OCI-LY7 (cell line): ENCODE results near the gene MMP11. TPM values are rescaled to one million over a fixed set of nuclear protein-coding genes. Genes with fewer than 3 reads are reported as not detected.

Experiments
- BruUV-seq: library from RNA; stranded (reverse); fragments of 400-500 nt; replicated peaks from 2 replicates; lab custom pipeline; 2021; lab: Mats Ljungman, UMichigan
- CTCF ChIA-PET: fragments of 300-600 bp; sonication (Branson Sonifier 250); formaldehyde crosslinking; loops from one replicate; lab custom pipeline; 2022; ENCODE audit warnings: antibody characterized with exemption; ENCODE audit not compliant: unreplicated experiment; lab: Charles Lee
- POLR2A ChIA-PET: fragments of 300-600 bp; sonication (Branson Sonifier 250); formaldehyde crosslinking; loops from one replicate; lab custom pipeline; 2022; ENCODE audit warnings: antibody characterized with exemption; lab: Charles Lee
- DNase-seq: peaks from one replicate; pipeline ENCODE4 v3.0.0-alpha.2; 2015; ENCODE audit warnings: low spot score
- H2AFZ ChIP-seq: fragments of 200-600 bp; sonication (generic), shearing (Covaris generic); 2 replicates; pipeline ENCODE4 v1.6.1; 2014; ENCODE audit warnings: mild to moderate bottlenecking, antibody characterized with exemption, low read length, moderate library complexity
- H3K27ac ChIP-seq: fragments of 200-600 bp; sonication (generic); 2 replicates; pipeline ENCODE4 v1.5.1; 2014; ENCODE audit warnings: mixed run types, low read depth, mild to moderate bottlenecking, moderate library complexity, low read length, inconsistent platforms; ENCODE audit not compliant: poor library complexity, severe bottlenecking
- H3K36me3 ChIP-seq: fragments of 200-600 bp; sonication (generic); 2 replicates; pipeline ENCODE4 v1.6.1; 2014; ENCODE audit warnings: mild to moderate bottlenecking, antibody characterized with exemption, low read length, moderate library complexity, mixed read lengths; ENCODE audit not compliant: insufficient read depth
- H3K4me1 ChIP-seq: fragments of 200-600 bp; sonication (generic); 2 replicates; pipeline ENCODE4 v1.5.1; 2014; ENCODE audit warnings: mild to moderate bottlenecking, low read length; ENCODE audit not compliant: insufficient read depth, poor library complexity, severe bottlenecking
- H3K4me2 ChIP-seq: fragments of 200-600 bp; sonication (generic); 2 replicates; pipeline ENCODE4 v1.6.1; 2014; ENCODE audit warnings: mild to moderate bottlenecking, low read length
- H3K4me3 ChIP-seq: fragments of 200-600 bp; sonication (generic); 2 replicates; pipeline ENCODE4 v1.5.1; 2014; ENCODE audit warnings: mild to moderate bottlenecking, low read depth, low read length; ENCODE audit not compliant: poor library complexity, severe bottlenecking
- H3K79me2 ChIP-seq: fragments of 200-600 bp; sonication (generic); 2 replicates; pipeline ENCODE4 v1.6.1; 2016; ENCODE audit warnings: low read depth, mild to moderate bottlenecking, low read length, moderate library complexity, mixed read lengths; ENCODE audit not compliant: insufficient read depth
- H3K9me2 ChIP-seq: fragments of 200-600 bp; sonication (generic); 2 replicates; pipeline ENCODE4 v1.6.1; 2016; ENCODE audit warnings: mild to moderate bottlenecking, low read length, mixed read lengths; ENCODE audit not compliant: insufficient read depth
- H3K9me3 ChIP-seq: fragments of 200-600 bp; sonication (generic); 2 replicates; pipeline ENCODE4 v1.6.1; 2014; ENCODE audit warnings: mild to moderate bottlenecking, mixed run types, low read length, mixed read lengths
- H4K20me1 ChIP-seq: fragments of 200-600 bp; sonication (generic); 2 replicates; pipeline ENCODE4 v1.6.1; 2014; ENCODE audit warnings: mild to moderate bottlenecking, antibody characterized with exemption, low read length, moderate library complexity, mixed read lengths; ENCODE audit not compliant: insufficient read depth
- EZH2phosphoT487 ChIP-seq: fragments of 200-600 bp; sonication (generic); IDR thresholded peaks from 2 replicates; pipeline ENCODE4 v1.6.1; 2018; ENCODE audit warnings: low read depth, borderline replicate concordance, mild to moderate bottlenecking, mixed run types, antibody characterized with exemption, low read length, moderate library complexity, mixed read lengths
- intact Hi-C: fragments of 100-400 bp; cut with micrococcal nuclease; formaldehyde crosslinking; loops from one replicate; pipeline ENCODE4 v1.10.0; 2022; ENCODE audit not compliant: unreplicated experiment
- total RNA-seq, 2 experiments: library from RNA; depleted of rRNA in 1 of 2; stranded (reverse); fragments of >200 nt in 1 of 2; shearing (Covaris generic) in 1 of 2; gene quantifications; 2 replicates each; pipeline ENCODE4 v1.2.3, GENCODE V29; 2014 to 2022
- TF ChIP-seq, protein P1 (sequence below): fragments of 200-600 bp; sonication (generic); conservative IDR thresholded peaks from 2 replicates; pipeline ENCODE4 v1.5.1; 2014; ENCODE audit warnings: mild to moderate bottlenecking, antibody characterized with exemption, low read length, moderate library complexity, mixed read lengths

Gene MMP11
- total RNA-seq, 2 experiments from 2014 or later: 9.2 to 12.9 TPM

DNA sequence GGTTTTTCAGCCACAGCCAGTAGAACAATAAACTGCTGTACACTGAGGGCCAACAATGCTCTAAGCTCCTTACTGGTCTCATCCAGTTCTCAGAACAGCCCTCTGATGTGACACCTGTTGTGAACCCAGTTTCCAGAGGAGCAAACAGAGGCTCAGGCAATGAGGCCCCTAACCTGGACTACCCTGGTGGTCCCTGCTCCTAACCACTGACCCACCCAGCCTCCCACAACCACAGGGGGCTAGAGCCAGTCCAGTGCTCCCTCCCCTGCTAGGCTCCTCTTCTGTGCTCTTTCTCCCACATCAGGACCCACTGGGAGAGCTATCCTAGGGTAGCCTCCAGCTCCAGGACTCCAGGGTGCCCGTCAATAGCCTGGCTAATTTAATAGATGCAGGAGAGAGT lies 10.1 kb downstream of the MMP11 start:
- no peak for DNase-seq
- Histone ChIP-seq H3K9me3 (no peaks in the 10 kb centered on the region), H3K9me2 (no peaks in the 10 kb centered on the region), H3K4me3 (no peak overlapping the region), H3K36me3 (peaks cover under 1% of the 10 kb centered on the region; the same call in 1 of the 2 replicates), H3K4me2 (no peak overlapping the region), H3K79me2 (peaks cover 4% of the 10 kb centered on the region), H3K27ac (no peak overlapping the region), H3K4me1 (peaks cover 19% of the 10 kb centered on the region), H2AFZ (no peak overlapping the region), H4K20me1 (peaks cover 3% of the 10 kb centered on the region; the same call in 1 of the 2 replicates)
- intact Hi-C loops: no loop called here
- POLR2A ChIA-PET: no interaction called here
- CTCF ChIA-PET: no interaction called here
- TF ChIP-seq, protein P1, sequence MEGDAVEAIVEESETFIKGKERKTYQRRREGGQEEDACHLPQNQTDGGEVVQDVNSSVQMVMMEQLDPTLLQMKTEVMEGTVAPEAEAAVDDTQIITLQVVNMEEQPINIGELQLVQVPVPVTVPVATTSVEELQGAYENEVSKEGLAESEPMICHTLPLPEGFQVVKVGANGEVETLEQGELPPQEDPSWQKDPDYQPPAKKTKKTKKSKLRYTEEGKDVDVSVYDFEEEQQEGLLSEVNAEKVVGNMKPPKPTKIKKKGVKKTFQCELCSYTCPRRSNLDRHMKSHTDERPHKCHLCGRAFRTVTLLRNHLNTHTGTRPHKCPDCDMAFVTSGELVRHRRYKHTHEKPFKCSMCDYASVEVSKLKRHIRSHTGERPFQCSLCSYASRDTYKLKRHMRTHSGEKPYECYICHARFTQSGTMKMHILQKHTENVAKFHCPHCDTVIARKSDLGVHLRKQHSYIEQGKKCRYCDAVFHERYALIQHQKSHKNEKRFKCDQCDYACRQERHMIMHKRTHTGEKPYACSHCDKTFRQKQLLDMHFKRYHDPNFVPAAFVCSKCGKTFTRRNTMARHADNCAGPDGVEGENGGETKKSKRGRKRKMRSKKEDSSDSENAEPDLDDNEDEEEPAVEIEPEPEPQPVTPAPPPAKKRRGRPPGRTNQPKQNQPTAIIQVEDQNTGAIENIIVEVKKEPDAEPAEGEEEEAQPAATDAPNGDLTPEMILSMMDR: no peak
- no TSS peak for BruUV-seq

DNA sequence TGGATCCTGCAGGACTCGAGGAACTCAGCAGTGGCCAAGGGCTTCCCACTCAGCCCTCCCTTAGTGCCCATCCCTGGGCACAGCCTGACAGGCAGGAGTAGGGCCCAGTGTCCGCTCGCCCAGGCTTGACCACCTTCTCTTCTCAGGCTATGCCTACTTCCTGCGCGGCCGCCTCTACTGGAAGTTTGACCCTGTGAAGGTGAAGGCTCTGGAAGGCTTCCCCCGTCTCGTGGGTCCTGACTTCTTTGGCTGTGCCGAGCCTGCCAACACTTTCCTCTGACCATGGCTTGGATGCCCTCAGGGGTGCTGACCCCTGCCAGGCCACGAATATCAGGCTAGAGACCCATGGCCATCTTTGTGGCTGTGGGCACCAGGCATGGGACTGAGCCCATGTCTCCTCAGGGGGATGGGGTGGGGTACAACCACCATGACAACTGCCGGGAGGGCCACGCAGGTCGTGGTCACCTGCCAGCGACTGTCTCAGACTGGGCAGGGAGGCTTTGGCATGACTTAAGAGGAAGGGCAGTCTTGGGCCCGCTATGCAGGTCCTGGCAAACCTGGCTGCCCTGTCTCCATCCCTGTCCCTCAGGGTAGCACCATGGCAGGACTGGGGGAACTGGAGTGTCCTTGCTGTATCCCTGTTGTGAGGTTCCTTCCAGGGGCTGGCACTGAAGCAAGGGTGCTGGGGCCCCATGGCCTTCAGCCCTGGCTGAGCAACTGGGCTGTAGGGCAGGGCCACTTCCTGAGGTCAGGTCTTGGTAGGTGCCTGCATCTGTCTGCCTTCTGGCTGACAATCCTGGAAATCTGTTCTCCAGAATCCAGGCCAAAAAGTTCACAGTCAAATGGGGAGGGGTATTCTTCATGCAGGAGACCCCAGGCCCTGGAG lies 10.9 kb downstream of the MMP11 start:
- intact Hi-C loops: no loop called here
- no peak for DNase-seq
- ChIA-PET POLR2A (no interaction called here), CTCF (no interaction called here)
- no peak for TF ChIP-seq EZH2phosphoT487
- TF ChIP-seq, protein P1: no peak
- BruUV-seq: no TSS peak
- Histone ChIP-seq H4K20me1 (peaks cover 10% of the 10 kb centered on the region), H3K79me2 (peaks cover 13% of the 10 kb centered on the region), H3K4me3 (no peak overlapping the region), H3K27ac (no peak overlapping the region), H3K9me2 (no peaks in the 10 kb centered on the region), H3K4me2 (no peak overlapping the region), H3K36me3 (peaks cover 9% of the 10 kb centered on the region), H2AFZ (no peak overlapping the region), H3K4me1 (peaks cover 27% of the 10 kb centered on the region), H3K9me3 (no peaks in the 10 kb centered on the region)

DNA sequence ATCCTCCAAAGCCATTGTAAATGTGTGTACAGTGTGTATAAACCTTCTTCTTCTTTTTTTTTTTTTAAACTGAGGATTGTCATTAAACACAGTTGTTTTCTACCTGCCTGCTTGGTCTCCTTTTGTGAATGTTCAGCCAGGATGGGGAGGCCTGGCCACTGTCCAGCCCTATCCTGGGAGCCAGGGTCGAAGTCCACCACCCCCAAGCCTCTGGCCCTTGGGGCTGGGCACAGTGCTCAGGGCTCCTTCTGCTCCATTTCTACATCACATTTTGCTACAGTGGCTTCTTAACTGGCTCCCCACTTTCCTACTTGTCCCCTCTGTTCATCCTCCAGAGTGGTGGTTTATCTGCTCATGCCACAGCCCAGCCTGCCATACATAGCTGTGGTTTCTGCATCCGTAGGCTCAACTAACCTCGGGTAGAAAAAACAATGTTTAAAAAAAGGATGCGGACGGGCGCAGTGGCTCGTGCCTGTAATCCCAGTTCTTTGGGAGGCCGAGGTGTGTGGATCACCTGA lies 11.6 kb downstream of the MMP11 start:
- no peak for DNase-seq
- Histone ChIP-seq H3K9me2 (no peaks in the 10 kb centered on the region), H3K9me3 (no peaks in the 10 kb centered on the region), H4K20me1 (peaks cover 17% of the 10 kb centered on the region), H3K4me3 (no peak overlapping the region), H3K27ac (no peak overlapping the region), H2AFZ (no peak overlapping the region), H3K4me2 (no peak overlapping the region; the same call in 1 of the 2 replicates), H3K4me1 (peaks cover 35% of the 10 kb centered on the region), H3K36me3 (peaks cover 17% of the 10 kb centered on the region), H3K79me2 (peaks cover 20% of the 10 kb centered on the region)
- no peak for TF ChIP-seq EZH2phosphoT487
- TF ChIP-seq, protein P1: no peak
- intact Hi-C loops: no loop called here
- ChIA-PET CTCF (no interaction called here), POLR2A (interaction anchor here (0.6 to 0.9 kb wide), 2 partner anchors 63 to 129 kb away, joined by 3 to 4 read pairs; no protein-coding TSS in a partner anchor)
- no TSS peak for BruUV-seq
